ENCODE measurements around the gene MFSD12.

GRCh38 chr19:3585301-3586126, 28.1 kb upstream of the MFSD12 start, which contains the start of gene GIPC3:
- TF ChIP-seq, protein P1, sequence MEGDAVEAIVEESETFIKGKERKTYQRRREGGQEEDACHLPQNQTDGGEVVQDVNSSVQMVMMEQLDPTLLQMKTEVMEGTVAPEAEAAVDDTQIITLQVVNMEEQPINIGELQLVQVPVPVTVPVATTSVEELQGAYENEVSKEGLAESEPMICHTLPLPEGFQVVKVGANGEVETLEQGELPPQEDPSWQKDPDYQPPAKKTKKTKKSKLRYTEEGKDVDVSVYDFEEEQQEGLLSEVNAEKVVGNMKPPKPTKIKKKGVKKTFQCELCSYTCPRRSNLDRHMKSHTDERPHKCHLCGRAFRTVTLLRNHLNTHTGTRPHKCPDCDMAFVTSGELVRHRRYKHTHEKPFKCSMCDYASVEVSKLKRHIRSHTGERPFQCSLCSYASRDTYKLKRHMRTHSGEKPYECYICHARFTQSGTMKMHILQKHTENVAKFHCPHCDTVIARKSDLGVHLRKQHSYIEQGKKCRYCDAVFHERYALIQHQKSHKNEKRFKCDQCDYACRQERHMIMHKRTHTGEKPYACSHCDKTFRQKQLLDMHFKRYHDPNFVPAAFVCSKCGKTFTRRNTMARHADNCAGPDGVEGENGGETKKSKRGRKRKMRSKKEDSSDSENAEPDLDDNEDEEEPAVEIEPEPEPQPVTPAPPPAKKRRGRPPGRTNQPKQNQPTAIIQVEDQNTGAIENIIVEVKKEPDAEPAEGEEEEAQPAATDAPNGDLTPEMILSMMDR (conservative IDR thresholded peaks at IDR 0.05) = no peak
- TF ChIP-seq ZFX (IDR thresholded peaks at IDR 0.05) = no peak
